Stromal cell of bone marrow (primary cell): ENCODE measurements around the gene XRN1.

Experiments used
- DNase-seq: peaks from one replicate; pipeline ENCODE4 v3.0.0-alpha.2; 2012; ENCODE audit warnings: low read depth

XRN1 gene

GRCh38 chr3:142268426-142268825 is 179.4 kb downstream of the XRN1 start:
- no peak for DNase-seq

- DNase-seq: no peak
These were observed 180.6 kb downstream of the XRN1 start for GRCh38 chr3:142267269-142267668.

GRCh38 chr3:142263112-142263511 is 184.7 kb downstream of the XRN1 start:
- DNase-seq: no peak

GRCh38 chr3:142259359-142259758 is 188.5 kb downstream of the XRN1 start:
- DNase-seq: no peak

GRCh38 chr3:142256712-142257333 is 191.0 kb downstream of the XRN1 start:
- DNase-seq: no peak
